Measurements from ENCODE around the gene PURB. TPM values are rescaled to one million over a fixed set of nuclear protein-coding genes. Genes with fewer than 3 reads are reported as not detected.
"Not testable (repeated sequence)": the region's sequence is repeated elsewhere in the genome, so short reads cannot be mapped to it uniquely, and the experiment has no call there.

Gene PURB
- total RNA-seq, 1 donor from 2014 or later: 18.2 TPM

GRCh38 chr7:44872787-44873186 is 12.5 kb downstream of the PURB start:
- TF ChIP-seq CTCF (IDR thresholded peaks at IDR 0.05; ENCODE audit: insufficient read depth, low read length, severe bottlenecking): no peak
- Histone ChIP-seq H3K27me3 (ENCODE audit: control insufficient read depth, insufficient read depth, low read length) (no peaks in the 10 kb centered on the region), H3K4me3 (ENCODE audit: low read depth, low read length) (no peak overlapping the region), H3K36me3 (ENCODE audit: control insufficient read depth, insufficient read depth, low read length) (no peaks in the 10 kb centered on the region)
- FAIRE-seq (no peak), DNase-seq (ENCODE audit: low read depth) (no peak)

- not testable (repeated sequence) for H3K36me3 ChIP-seq (ENCODE audit: control insufficient read depth, insufficient read depth, low read length); H3K27me3 ChIP-seq (ENCODE audit: control insufficient read depth, insufficient read depth, low read length); H3K4me3 ChIP-seq (ENCODE audit: low read depth, low read length); FAIRE-seq; DNase-seq (ENCODE audit: low read depth)
Measured at GRCh38 chr7:44871918-44872317, 13.4 kb downstream of the PURB start.

GRCh38 chr7:44870780-44871179 is 14.6 kb downstream of the PURB start:
- DNase-seq (ENCODE audit: low read depth); H3K4me3 ChIP-seq (ENCODE audit: low read depth, low read length); H3K36me3 ChIP-seq (ENCODE audit: control insufficient read depth, insufficient read depth, low read length); H3K27me3 ChIP-seq (ENCODE audit: control insufficient read depth, insufficient read depth, low read length); FAIRE-seq: not testable (repeated sequence)

GRCh38 chr7:44870336-44870735 is 15.0 kb downstream of the PURB start:
- not testable (repeated sequence) for H3K36me3 ChIP-seq (ENCODE audit: control insufficient read depth, insufficient read depth, low read length); FAIRE-seq; H3K4me3 ChIP-seq (ENCODE audit: low read depth, low read length); H3K27me3 ChIP-seq (ENCODE audit: control insufficient read depth, insufficient read depth, low read length); DNase-seq (ENCODE audit: low read depth)

GRCh38 chr7:44867073-44867995 is 18.0 kb downstream of the PURB start:
- TF ChIP-seq CTCF (IDR thresholded peaks at IDR 0.05; ENCODE audit: insufficient read depth, low read length, severe bottlenecking): no peak
- FAIRE-seq (no peak), DNase-seq (ENCODE audit: low read depth) (peak; percentile 83)
- no peaks in the 10 kb centered on the region for H3K36me3 ChIP-seq (ENCODE audit: control insufficient read depth, insufficient read depth, low read length)
- no peak overlapping the region for H3K4me3 ChIP-seq (ENCODE audit: low read depth, low read length)
- H3K27me3 ChIP-seq (ENCODE audit: control insufficient read depth, insufficient read depth, low read length): no peaks in the 10 kb centered on the region

GRCh38 chr7:44861949-44862348 is 23.4 kb downstream of the PURB start:
- not testable (repeated sequence) for H3K4me3 ChIP-seq (ENCODE audit: low read depth, low read length); DNase-seq (ENCODE audit: low read depth); H3K36me3 ChIP-seq (ENCODE audit: control insufficient read depth, insufficient read depth, low read length); H3K27me3 ChIP-seq (ENCODE audit: control insufficient read depth, insufficient read depth, low read length); FAIRE-seq

GRCh38 chr7:44858161-44858560 is 27.2 kb downstream of the PURB start:
- FAIRE-seq (no peak), DNase-seq (ENCODE audit: low read depth) (no peak)
- Histone ChIP-seq H3K27me3 (ENCODE audit: control insufficient read depth, insufficient read depth, low read length) (no peaks in the 10 kb centered on the region), H3K36me3 (ENCODE audit: control insufficient read depth, insufficient read depth, low read length) (no peaks in the 10 kb centered on the region), H3K4me3 (ENCODE audit: low read depth, low read length) (no peak overlapping the region)
- TF ChIP-seq CTCF (IDR thresholded peaks at IDR 0.05; ENCODE audit: insufficient read depth, low read length, severe bottlenecking): no peak

Measured in bronchial epithelial cell (primary cell).